CD4-positive, alpha-beta T cell treated with Interleukin-1 beta for 1 hour (primary cell): ENCODE data around the gene HES1.
"Not testable (repeated sequence)": the region's sequence is repeated elsewhere in the genome, so short reads cannot be mapped to it uniquely, and the experiment has no call there.

Experiments
- DNase-seq, 2 donors: peaks; one replicate each; pipeline ENCODE4 v3.0.0-alpha.2; 2020 to 2022

HES1 gene

DNA sequence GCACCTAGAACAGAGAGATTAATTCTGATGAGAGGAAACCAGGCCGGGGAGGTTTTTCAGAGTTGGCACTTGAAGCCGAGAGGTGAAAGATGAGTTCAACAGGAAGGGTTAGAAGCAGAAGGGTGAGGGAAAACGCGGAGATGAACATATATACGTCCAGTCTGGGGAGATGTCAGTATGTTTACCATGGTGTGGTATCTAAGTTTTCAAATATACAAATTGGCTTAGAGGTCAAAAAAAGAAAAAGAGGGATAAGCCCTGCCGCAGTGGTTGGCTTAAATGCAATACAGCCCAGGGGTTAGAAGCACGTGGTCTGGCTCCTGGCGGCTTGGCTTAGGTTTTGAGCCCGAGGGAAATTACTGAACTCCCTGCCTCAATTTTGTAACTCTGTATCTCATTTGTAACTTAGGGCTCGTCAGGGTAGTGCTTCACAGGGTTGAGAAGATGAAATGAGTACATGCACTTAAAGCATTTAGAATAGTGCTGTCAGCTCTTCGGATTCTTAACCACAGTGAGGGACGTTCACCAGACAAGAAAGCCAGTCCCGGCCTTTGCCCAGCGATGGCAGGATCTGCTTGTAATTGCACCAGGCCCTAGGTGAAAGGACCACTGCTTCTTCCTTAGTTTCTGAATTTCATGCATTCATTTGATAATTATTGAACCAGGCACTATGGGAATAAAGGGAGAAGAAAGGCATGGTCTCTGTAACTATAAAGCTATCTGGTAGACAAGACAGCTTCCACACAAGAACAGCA lies 6.4 kb downstream of the HES1 start:
- DNase-seq = no peak

- no peak for DNase-seq
Observed at GRCh38 chr3:194145702-194146101, 9.8 kb downstream of the HES1 start.

- DNase-seq = no peak
Observed at GRCh38 chr3:194147679-194148078, 11.7 kb downstream of the HES1 start.

DNA sequence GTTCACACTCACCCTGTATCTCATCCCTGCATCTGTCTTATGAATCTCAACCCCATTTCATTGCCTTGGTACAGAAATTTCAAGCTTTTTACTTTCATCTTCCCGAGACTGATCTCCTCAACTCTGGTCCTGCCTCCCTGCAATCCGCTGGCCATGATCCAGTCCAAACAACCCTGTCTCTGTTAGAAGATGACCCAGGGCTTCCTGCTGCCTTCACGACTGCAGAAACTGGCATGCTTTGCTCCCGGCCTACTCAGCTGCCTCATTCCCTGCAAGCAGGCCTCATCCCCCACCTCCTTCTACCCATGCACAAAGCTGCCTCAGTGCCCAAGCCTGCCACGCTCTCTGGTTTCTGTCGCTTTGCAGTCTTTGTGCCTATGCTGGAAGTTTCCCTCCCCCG lies 12.4 kb downstream of the HES1 start:
- no peak for DNase-seq

- DNase-seq = no peak
Observed at GRCh38 chr3:194150252-194150934, 14.4 kb downstream of the HES1 start.

GRCh38 chr3:194150935-194151302 lies 15.0 kb downstream of the HES1 start:
- DNase-seq = not testable (repeated sequence)

DNA sequence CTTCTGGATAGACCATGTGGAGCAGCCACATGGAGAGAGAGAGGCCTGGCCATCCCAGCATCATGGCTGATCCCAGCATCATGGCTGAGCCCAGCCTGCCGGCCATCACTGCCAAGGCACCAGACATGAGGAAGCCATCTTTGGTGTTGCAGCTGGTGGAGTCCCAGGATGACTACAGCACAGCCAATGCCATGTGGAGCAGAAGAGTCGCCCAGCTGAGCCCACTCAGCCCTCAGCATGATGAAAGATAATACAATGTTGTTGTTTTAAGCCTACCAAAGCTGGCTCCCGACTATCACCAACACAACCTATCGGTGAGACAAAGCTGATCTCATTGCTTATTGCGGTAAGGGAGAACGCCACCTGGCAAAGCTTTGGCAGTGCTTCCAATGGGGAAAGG lies 18.4 kb downstream of the HES1 start:
- DNase-seq = no peak

DNA sequence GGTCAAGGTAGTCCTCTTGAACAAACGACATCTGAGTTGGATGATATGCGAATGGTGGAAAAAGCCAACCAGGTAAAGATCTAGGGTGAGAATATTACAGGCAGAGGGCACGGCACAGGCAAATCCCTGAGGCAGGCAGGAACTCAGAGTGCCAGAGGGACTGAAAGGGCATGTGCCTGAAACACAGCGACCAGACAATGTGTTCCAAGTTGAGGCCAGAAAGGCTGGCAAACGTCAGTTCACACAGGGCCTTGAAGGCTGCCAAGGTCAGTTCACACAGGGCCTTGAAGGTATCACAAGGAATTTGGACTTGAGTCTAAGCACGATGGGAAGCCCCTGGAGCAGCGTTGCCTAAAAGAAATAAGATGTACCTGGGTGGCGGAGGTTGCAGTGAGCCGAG lies 20.1 kb downstream of the HES1 start:
- DNase-seq = no peak

GRCh38 chr3:194158942-194159439 lies 23.0 kb downstream of the HES1 start:
- DNase-seq = no peak

- no peak for DNase-seq
Observed at GRCh38 chr3:194160158-194160557, 24.2 kb downstream of the HES1 start.

GRCh38 chr3:194161131-194162045 lies 25.4 kb downstream of the HES1 start:
- DNase-seq = no peak

DNA sequence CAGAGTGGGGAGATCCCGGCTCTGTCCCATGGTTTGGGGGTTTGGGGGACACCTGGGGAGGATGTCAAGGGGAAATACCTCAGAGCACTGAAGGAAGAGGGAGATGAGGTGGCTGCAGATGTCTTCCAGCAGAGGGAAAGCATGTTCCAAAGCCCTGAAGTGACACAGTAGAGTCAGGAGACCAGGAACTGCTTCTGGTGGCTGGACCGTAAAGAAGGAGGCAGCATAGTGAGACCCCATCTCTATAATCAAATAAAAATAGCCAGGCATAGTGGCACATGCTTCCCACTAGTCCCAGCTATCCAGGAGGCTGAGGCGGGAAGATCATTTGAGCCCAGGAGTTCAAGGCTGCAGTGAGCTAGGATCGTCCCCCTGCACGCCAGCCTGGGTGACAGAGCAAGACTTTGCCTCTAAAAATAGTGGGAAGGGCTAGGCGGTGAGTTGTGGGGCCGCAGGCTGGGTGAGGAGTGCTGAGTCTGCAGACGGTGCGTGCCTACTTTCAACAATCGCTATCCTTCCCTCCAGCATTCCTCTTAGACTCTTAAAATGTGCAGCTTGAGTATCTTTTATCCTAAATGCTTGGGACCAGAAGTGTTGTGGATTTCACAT lies 26.2 kb downstream of the HES1 start:
- no peak for DNase-seq

GRCh38 chr3:194162817-194163584 lies 27.1 kb downstream of the HES1 start:
- DNase-seq = no peak

- DNase-seq = no peak
Observed at GRCh38 chr3:194163697-194164096, 27.7 kb downstream of the HES1 start.

DNA sequence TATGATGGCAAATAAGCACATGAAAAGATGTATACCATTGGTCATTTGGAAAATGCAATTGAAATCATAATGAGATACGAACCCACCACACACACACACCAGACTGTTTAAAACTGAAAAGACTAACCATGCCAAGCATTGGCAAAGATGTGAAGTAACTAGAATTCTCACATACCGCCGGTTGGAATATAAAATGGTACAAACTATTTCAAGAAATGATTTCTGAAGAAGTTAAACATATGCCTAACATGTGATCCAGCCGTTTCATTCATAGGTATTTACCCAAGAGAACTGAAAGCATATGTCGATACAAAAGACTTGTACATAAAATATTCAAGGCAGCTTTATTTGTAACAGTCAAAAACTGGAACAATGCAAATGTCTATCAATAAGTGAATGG lies 28.9 kb downstream of the HES1 start:
- DNase-seq = no peak

DNA sequence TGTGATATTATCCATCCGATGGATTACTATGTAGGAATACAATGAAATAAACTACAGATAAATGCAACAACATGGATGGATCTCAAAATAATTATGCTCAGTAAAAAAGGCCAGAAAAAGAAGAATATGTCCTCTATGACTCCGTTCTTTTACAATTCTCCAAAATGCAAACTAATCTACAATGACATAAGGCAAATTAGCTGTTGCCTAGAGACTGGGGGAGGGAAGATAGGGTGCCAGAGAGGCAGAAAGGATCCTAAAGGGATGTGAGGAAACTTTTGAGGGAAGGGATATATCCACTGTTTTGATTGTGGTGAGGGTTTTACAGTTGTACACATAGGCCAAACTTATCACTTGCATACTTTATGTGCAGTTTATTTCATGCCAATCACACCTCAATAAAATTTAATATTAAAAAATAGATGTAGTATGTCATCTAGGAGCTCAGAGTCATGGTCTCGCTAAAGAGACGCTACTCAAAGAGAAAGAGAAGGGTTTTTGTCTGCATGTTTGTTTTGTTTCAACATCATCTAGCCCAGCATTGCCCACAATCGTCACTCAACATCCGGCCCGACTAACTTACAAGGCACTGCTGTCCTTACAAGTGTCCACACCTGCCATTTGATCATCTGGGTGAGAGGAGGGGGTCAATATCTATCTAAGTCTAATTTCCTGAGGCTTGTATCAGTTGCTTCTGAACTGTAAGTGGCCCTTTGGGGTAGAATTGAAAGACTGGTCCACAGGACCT lies 29.5 kb downstream of the HES1 start:
- DNase-seq = no peak

GRCh38 chr3:194166682-194167479 lies 30.9 kb downstream of the HES1 start:
- no peak for DNase-seq

DNA sequence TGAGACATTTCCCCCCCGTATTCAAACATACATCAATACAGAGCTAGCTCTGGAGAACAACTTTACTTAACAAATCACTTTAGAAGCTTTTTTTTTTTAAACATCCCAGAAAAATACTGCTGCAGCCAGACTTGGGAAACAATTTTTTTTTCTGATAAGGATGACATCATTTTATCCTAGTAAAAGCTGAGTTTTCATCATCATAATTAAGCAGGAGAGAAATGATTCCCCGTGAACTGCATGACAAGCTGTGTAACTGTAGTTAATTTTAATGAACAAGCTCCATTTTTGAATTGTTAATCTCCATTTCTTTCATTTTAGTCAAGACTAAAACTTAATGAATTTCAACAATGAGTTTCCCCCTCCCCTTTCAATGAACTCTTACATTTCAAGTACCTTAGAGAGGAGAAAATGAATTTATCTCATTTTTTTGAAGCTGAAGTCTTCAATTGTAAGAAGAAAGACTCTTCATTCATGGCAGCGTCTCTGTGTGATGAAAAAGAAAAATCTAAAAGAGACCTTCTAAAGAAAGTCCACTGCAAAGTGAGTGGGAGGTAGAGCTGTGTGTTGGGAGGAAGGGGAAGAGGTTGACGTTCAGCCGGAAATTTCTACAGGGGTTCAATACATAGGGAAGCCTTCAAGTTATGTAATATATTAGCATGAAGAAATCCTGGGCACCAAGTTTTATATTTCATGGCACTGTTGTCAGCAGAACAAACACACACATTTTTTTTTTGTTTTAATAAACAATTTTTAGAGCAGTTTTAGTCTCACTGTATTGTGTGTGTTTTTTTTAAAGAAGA lies 31.7 kb downstream of the HES1 start:
- DNase-seq = no peak

DNA sequence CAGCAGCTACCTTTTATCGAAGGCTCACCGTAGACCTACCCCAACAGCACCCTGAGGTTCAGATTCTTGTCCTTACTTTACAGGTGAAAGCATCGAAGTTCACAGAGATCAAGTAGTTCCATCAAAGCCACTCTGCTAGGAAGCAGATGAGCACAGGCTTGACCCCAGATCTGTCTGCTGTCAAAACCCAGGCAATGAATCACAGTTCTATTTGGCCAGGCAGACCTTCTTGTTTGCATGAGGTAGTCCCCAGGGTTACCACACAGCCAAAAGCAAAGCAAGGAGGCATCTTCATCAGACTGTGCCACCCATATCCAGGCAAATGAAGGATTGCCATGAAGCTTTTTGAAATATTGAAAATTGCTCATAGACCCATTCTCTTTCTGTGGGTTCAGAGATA lies 33.0 kb downstream of the HES1 start:
- DNase-seq = no peak

- no peak for DNase-seq
Observed at GRCh38 chr3:194169595-194169994, 33.6 kb downstream of the HES1 start.
